Diencephalon (tissue), 1 donor: ENCODE measurements around the gene PDE7B. TPM values are rescaled to one million over a fixed set of nuclear protein-coding genes. Genes with fewer than 3 reads are reported as not detected.

Experiments used
- total RNA-seq: library from RNA; depleted of rRNA; stranded (reverse); fragments of >200 nt; gene quantifications from one replicate; pipeline ENCODE4 v1.2.3, GENCODE V29; 2014

The PDE7B gene
- 27.5 TPM for total RNA-seq

GRCh38 chr6:135851442-135852271 is at the start of gene PDE7B:
PDE7B (plus strand) TSS chr6:135851701.

